GM20431 (cell line): ENCODE measurements around the gene PPP2R2B.

Experiments used
- in situ Hi-C: fragments of 300-500 bp; cut with MseI, MboI; formaldehyde crosslinking; loops from one replicate; pipeline ENCODE4 v1.15.0; 2020; ENCODE audit warnings: low sequenced_read_pairs; ENCODE audit not compliant: unreplicated experiment

The PPP2R2B gene

DNA sequence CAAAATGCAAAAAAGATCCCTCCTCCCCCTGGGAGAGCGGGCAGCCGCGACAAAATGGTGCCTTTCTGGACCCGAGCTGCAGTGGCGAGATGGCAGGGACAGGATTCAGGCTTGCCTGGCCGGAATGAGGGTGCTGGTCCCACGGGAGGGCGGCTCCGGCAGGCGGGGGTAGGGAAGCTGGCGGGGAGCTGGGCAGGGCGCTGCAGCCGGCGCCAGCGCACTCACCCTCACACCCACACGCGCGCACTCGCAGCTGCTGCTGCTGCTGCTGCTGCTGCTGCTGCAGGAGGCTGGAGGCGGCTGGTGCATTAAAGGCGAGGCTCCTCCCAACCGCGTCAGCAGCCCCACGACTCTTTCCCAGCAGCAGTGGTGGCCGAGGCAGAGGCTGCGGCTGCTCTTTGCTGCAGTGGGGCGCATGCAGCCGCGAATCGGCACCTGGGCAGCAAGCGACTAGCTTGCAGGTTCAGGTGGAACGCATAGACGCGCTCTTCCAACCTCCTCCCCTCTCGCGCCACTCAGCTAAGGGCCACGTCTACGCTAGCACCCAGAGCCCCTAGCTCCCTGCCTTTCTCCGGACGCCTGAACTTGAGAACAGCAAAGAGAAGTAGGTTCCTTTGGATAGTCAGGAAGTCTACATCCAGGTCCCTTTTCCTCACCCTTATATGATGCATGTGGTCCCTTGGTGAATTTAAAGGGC is at the start of gene PPP2R2B:
Gene PPP2R2B (minus strand): TSS at position 282 of the 697 bp plus-strand sequence.
- in situ Hi-C loops: no loop called here

GRCh38 chr5:146924132-146924531 is 45.6 kb upstream of the PPP2R2B start:
- in situ Hi-C loops: no loop called here

- in situ Hi-C loops: no loop called here
These were observed 42.7 kb upstream of the PPP2R2B start for GRCh38 chr5:146921225-146921624.

- in situ Hi-C loops: no loop called here
These were observed 41.9 kb upstream of the PPP2R2B start for GRCh38 chr5:146920351-146920881.

GRCh38 chr5:146919304-146919703 is 40.7 kb upstream of the PPP2R2B start:
- in situ Hi-C loops: no loop called here

GRCh38 chr5:146917931-146918330 is 39.4 kb upstream of the PPP2R2B start:
- in situ Hi-C loops: no loop called here

- in situ Hi-C loops: no loop called here
These were observed 34.3 kb upstream of the PPP2R2B start for GRCh38 chr5:146912874-146913273.

DNA sequence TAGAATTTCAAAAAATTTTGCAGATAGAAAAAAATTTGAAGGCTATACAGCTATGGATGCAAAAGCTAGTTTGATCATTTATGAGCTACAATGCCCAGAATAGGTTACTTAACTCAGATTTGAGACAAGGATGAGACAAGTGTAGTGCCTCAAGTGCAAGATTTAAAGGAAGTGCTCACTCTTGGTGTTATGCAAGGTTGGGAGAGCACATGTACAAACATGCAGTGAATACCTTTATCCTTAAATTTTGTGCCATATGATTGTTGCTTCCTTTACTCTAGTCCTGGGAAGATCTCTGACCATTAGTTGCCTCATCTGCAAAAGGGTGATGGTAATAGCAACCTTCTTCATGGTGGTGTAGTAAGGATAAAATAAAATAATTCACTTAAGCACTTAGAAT is 31.7 kb upstream of the PPP2R2B start:
- in situ Hi-C loops: no loop called here

DNA sequence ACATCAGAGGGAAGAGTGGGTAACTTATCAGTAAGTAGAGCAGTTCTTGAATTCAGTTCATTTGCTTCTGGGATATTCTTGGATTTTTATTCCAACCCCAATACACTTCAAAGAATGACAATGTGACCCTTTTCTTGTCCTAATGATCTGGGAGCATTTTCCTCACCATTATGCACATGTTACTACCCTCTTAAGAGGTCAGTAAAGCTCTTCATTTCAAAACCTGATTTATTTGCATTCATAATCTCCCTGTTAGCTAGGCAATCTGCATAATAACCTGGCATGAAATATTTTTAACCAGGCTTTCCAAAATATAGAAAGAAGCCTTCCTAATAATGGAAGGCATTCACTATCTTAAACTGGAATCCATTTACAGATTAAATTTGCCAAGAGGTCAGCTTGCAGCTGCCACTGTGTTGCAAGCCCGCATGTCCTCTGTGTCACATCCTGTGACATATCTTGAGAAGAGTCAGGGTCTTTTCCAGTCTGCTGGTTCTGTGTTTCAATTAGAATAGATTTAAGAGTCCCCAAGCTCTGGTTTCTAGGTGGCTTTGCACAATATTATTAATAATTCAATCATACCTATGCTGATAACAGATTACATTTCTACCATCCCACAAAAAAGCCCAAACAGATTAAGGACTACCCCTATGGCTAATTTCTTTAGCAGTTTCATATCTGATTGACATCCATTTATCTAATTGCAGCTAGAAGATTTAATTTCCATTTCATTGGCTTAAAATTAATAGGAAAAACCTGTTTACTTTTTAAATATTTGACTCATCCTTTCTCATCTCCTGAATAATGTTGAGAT is 30.9 kb upstream of the PPP2R2B start:
- in situ Hi-C loops: no loop called here

DNA sequence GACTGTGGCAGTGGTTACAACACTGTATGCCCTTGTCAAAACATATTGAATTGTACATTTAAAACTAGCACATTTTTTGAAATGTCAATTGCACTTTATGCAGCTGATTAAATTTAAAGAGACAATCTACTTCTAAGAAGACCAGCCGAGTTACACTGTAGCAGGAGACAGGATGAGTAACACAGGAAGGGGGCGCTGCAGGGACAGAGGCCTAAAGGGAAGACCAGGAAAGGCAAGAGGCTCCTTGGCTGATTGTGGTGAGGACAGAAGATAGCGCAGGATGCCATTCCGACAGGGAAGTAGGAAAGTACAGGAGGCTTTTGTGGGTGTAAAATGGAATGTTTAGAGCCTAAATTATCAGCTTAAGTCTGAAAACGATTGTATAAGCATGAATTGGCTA is 28.2 kb upstream of the PPP2R2B start:
- in situ Hi-C loops: no loop called here

GRCh38 chr5:146904890-146905289 is 26.3 kb upstream of the PPP2R2B start:
- in situ Hi-C loops: no loop called here

DNA sequence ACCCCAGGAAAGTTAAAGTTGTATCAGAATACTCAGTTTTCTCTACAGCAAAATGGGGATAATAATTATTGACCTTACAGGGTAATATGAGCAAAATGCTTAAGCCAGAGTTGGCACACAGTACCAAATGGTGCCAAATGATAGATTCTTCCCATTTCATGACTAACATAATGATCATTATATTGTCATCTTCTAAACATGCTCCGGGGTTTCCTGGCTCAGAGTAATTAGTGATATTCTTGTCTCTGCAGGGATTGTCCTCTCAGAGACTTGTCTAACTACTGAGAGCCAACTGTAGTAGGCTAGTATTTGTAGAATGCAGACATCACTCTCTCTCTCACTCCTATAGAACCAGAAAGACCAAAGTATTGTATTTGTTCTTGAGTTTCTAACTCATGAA is 25.2 kb upstream of the PPP2R2B start:
- in situ Hi-C loops: no loop called here

GRCh38 chr5:146902471-146902870 is 23.9 kb upstream of the PPP2R2B start:
- in situ Hi-C loops: no loop called here

- in situ Hi-C loops: no loop called here
These were observed 18.5 kb upstream of the PPP2R2B start for GRCh38 chr5:146897061-146897460.

- in situ Hi-C loops: no loop called here
These were observed 16.4 kb upstream of the PPP2R2B start for GRCh38 chr5:146894753-146895521.

- in situ Hi-C loops: no loop called here
These were observed 15.4 kb upstream of the PPP2R2B start for GRCh38 chr5:146893991-146894390.

GRCh38 chr5:146892231-146892630 is 13.7 kb upstream of the PPP2R2B start:
- in situ Hi-C loops: no loop called here

- in situ Hi-C loops: no loop called here
These were observed 13.0 kb upstream of the PPP2R2B start for GRCh38 chr5:146891511-146891910.

- in situ Hi-C loops: no loop called here
These were observed 12.3 kb upstream of the PPP2R2B start for GRCh38 chr5:146890731-146891440.

GRCh38 chr5:146890066-146890465 is 11.5 kb upstream of the PPP2R2B start:
- in situ Hi-C loops: no loop called here
